Prostate gland (tissue), 2 donors: ENCODE data around the gene UVSSA.

Experiments
- POLR2A ChIP-seq: fragments of 450-650 bp; IDR thresholded peaks from one replicate; pipeline ENCODE4 v1.6.1; 2016; ENCODE audit warnings: antibody characterized with exemption, mild to moderate bottlenecking
- POLR2AphosphoS5 ChIP-seq: sonication (generic); formaldehyde crosslinking; IDR thresholded peaks from one replicate; pipeline ENCODE4 v1.6.1; 2017; ENCODE audit warnings: antibody characterized with exemption
- TF ChIP-seq, protein P1 (sequence below), 4 experiments: fragments of 200-600 bp in 2 of 4; fragments of 450-650 bp in 2 of 4; sonication (generic) in 2 of 4; IDR thresholded peaks; 1 replicate in 3 of 4; 2 replicates in 1 of 4; pipeline ENCODE4 v1.5.1; 2016 to 2019; ENCODE audit warnings: antibody characterized with exemption in 4 of 4, mild to moderate bottlenecking in 2 of 4, moderate library complexity in 2 of 4

DNA sequence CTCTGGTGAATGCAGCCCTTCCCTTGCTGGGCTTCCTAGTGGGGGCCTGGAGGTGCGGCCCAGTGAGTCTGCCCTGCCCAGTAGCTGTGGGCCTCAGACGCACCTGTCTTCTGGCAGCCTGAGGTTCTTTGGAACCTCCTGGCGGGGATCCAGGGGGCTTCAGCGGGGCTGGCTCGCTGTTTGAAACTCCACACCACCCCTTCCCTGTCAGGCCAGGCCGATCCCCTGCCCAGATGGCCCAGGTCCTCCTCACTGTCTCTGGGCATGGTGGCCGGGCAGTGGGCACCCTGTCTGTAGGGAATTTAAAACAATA is 69.9 kb downstream of the UVSSA start:
- TF ChIP-seq POLR2A (no peak), POLR2AphosphoS5 (no peak)
- TF ChIP-seq, protein P1, sequence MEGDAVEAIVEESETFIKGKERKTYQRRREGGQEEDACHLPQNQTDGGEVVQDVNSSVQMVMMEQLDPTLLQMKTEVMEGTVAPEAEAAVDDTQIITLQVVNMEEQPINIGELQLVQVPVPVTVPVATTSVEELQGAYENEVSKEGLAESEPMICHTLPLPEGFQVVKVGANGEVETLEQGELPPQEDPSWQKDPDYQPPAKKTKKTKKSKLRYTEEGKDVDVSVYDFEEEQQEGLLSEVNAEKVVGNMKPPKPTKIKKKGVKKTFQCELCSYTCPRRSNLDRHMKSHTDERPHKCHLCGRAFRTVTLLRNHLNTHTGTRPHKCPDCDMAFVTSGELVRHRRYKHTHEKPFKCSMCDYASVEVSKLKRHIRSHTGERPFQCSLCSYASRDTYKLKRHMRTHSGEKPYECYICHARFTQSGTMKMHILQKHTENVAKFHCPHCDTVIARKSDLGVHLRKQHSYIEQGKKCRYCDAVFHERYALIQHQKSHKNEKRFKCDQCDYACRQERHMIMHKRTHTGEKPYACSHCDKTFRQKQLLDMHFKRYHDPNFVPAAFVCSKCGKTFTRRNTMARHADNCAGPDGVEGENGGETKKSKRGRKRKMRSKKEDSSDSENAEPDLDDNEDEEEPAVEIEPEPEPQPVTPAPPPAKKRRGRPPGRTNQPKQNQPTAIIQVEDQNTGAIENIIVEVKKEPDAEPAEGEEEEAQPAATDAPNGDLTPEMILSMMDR (IDR thresholded peaks at IDR 0.05) = no peak
